DND-41 (cell line): ENCODE data around the gene TGIF1.

Experiments
- ATAC-seq: fragments of 200-7000 bp; cut with Tn5 transposase; 3 replicates; pipeline ENCODE4 v1.9.1; 2021; ENCODE audit warnings: low read depth; ENCODE audit not compliant: insufficient read depth
- DNase-seq: peaks from one replicate; pipeline ENCODE4 v3.0.0-alpha.2; 2020
- H2AFZ ChIP-seq: 2 replicates; pipeline ENCODE4 v1.6.0; 2012; ENCODE audit warnings: low read depth, low read length
- H3K27ac ChIP-seq: 2 replicates; pipeline ENCODE4 v1.5.1; 2012; ENCODE audit warnings: low read length, inconsistent platforms
- H3K27me3 ChIP-seq: fragments of 200-600 bp; sonication (generic); 2 replicates; pipeline ENCODE4 v1.6.0; 2012; ENCODE audit warnings: low read length, mild to moderate bottlenecking, inconsistent platforms; ENCODE audit not compliant: insufficient read depth, poor library complexity
- H3K36me3 ChIP-seq: 2 replicates; pipeline ENCODE4 v1.5.1; 2012; ENCODE audit warnings: low read length, inconsistent platforms; ENCODE audit not compliant: insufficient read depth
- H3K4me1 ChIP-seq: 2 replicates; pipeline ENCODE4 v1.5.1; 2012; ENCODE audit warnings: mild to moderate bottlenecking, low read length; ENCODE audit not compliant: insufficient read depth
- H3K4me2 ChIP-seq: 2 replicates; pipeline ENCODE4 v1.6.0; 2012; ENCODE audit warnings: mild to moderate bottlenecking, moderate library complexity, low read length, inconsistent platforms; ENCODE audit not compliant: insufficient read depth
- H3K4me3 ChIP-seq, 2 experiments: fragments of 200-600 bp in 1 of 2; shearing (Covaris generic) in 1 of 2; 2 replicates each; pipeline ENCODE4 v1.5.1; 2012 to 2016; ENCODE audit warnings: inconsistent platforms in 2 of 2, low read length in 2 of 2, mild to moderate bottlenecking in 2 of 2, low read depth in 1 of 2, moderate library complexity in 1 of 2
- H3K79me2 ChIP-seq: 2 replicates; pipeline ENCODE4 v1.6.0; 2012; ENCODE audit warnings: low read length, inconsistent platforms; ENCODE audit not compliant: insufficient read depth
- H3K9ac ChIP-seq: 2 replicates; pipeline ENCODE4 v1.6.0; 2012; ENCODE audit warnings: low read depth, mild to moderate bottlenecking, inconsistent platforms, low read length, moderate library complexity
- H3K9me3 ChIP-seq: 2 replicates; pipeline ENCODE4 v1.5.1; 2012; ENCODE audit warnings: low read length, moderate library complexity, mild to moderate bottlenecking, inconsistent platforms; ENCODE audit not compliant: insufficient read depth, severe bottlenecking
- H4K20me1 ChIP-seq: 2 replicates; pipeline ENCODE4 v1.6.0; 2012; ENCODE audit warnings: low read length; ENCODE audit not compliant: insufficient read depth
- CTCF ChIP-seq: IDR thresholded peaks from 2 replicates; pipeline ENCODE4 v1.5.1; 2012; ENCODE audit warnings: borderline replicate concordance, low read length, moderate library complexity, mild to moderate bottlenecking; ENCODE audit not compliant: poor library complexity, severe bottlenecking; ENCODE audit errors: extremely low read depth
- EZH2 ChIP-seq: IDR thresholded peaks from 3 replicates; pipeline ENCODE4 v1.6.1; 2012; ENCODE audit warnings: borderline replicate concordance, low read depth, mild to moderate bottlenecking, moderate library complexity, low read length, inconsistent platforms; ENCODE audit not compliant: severe bottlenecking

Gene TGIF1

GRCh38 chr18:3457261-3457724 is 7.3 kb downstream of the TGIF1 start:
- no peaks in the 10 kb centered on the region for H3K9me3 ChIP-seq

GRCh38 chr18:3458378-3458777 is 8.4 kb downstream of the TGIF1 start:
- peaks cover 23% of the 10 kb centered on the region for H3K4me1 ChIP-seq
- H3K9me3 ChIP-seq = no peaks in the 10 kb centered on the region
- H3K27me3 ChIP-seq = no peaks in the 10 kb centered on the region
- H3K4me2 ChIP-seq = no peak overlapping the region
- H4K20me1 ChIP-seq = peaks cover 38% of the 10 kb centered on the region
- H3K36me3 ChIP-seq = peaks cover 54% of the 10 kb centered on the region
- H3K27ac ChIP-seq = no peak overlapping the region
- DNase-seq = no peak
- TF ChIP-seq EZH2 = no peak
- no peak overlapping the region for H3K4me3 ChIP-seq
- H2AFZ ChIP-seq = no peak overlapping the region
- H3K9ac ChIP-seq = no peak overlapping the region
- ATAC-seq = no peak
- peaks cover 44% of the 10 kb centered on the region for H3K79me2 ChIP-seq

More at GRCh38 chr18:3457261-3457724, 7.3 kb downstream of the TGIF1 start:
- Histone ChIP-seq H3K79me2 (peaks cover 55% of the 10 kb centered on the region), H3K27ac (no peak overlapping the region), H4K20me1 (peaks cover 45% of the 10 kb centered on the region), H2AFZ (no peak overlapping the region), H3K4me3 (no peak overlapping the region), H3K9ac (no peak overlapping the region), H3K36me3 (peaks cover 54% of the 10 kb centered on the region), H3K27me3 (no peaks in the 10 kb centered on the region), H3K4me1 (peaks cover 34% of the 10 kb centered on the region), H3K4me2 (no peak overlapping the region)
- ATAC-seq = no peak
- no peak for DNase-seq
- TF ChIP-seq CTCF (no peak), EZH2 (no peak)

- Histone ChIP-seq H2AFZ (no peak overlapping the region), H3K9ac (no peak overlapping the region), H4K20me1 (peaks cover 32% of the 10 kb centered on the region), H3K79me2 (peaks cover 36% of the 10 kb centered on the region), H3K4me1 (peaks cover 15% of the 10 kb centered on the region; the same call in 1 of the 2 replicates), H3K27me3 (no peaks in the 10 kb centered on the region), H3K4me3 (no peak overlapping the region), H3K27ac (no peak overlapping the region), H3K4me2 (no peak overlapping the region), H3K36me3 (peaks cover 54% of the 10 kb centered on the region), H3K9me3 (no peaks in the 10 kb centered on the region)
- no peak for TF ChIP-seq EZH2
- TF ChIP-seq CTCF = no peak
- ATAC-seq = no peak
- DNase-seq = no peak
These were observed 9.2 kb downstream of the TGIF1 start for GRCh38 chr18:3458952-3459853.

- H3K4me3 ChIP-seq = no peak overlapping the region
- H3K9me3 ChIP-seq = no peaks in the 10 kb centered on the region
- H2AFZ ChIP-seq = no peak overlapping the region
- H3K36me3 ChIP-seq = peaks cover 45% of the 10 kb centered on the region
- H3K4me2 ChIP-seq = no peak overlapping the region
- no peak for DNase-seq
- TF ChIP-seq CTCF (no peak), EZH2 (no peak)
- H3K27ac ChIP-seq = no peak overlapping the region
- ATAC-seq = no peak
- no peak overlapping the region for H3K9ac ChIP-seq
- H3K4me1 ChIP-seq = no peaks in the 10 kb centered on the region
- H3K79me2 ChIP-seq = peaks cover 19% of the 10 kb centered on the region
- H3K27me3 ChIP-seq = no peaks in the 10 kb centered on the region
- H4K20me1 ChIP-seq = peaks cover 21% of the 10 kb centered on the region
These were observed 10.9 kb downstream of the TGIF1 start for GRCh38 chr18:3460823-3461398.
